Activated naive CD4-positive, alpha-beta T cell treated with anti-CD3 and anti-CD28 coated beads for 36 hours (primary cell): ENCODE data around the gene ROS1. TPM values are rescaled to one million over a fixed set of nuclear protein-coding genes. Genes with fewer than 3 reads are reported as not detected.
A peak's percentile ranks its signal among the peaks of the same experiment; 100 is the strongest.
"Not testable (repeated sequence)": the region's sequence is repeated elsewhere in the genome, so short reads cannot be mapped to it uniquely, and the experiment has no call there.

Experiments
- CTCF ChIA-PET: fragments of 350-600 bp; sonication (Branson Sonifier 250); formaldehyde crosslinking; loops from one replicate; lab custom pipeline; 2021; ENCODE audit warnings: antibody characterized with exemption; lab: Charles Lee
- DNase-seq: peaks from one replicate; pipeline ENCODE4 v3.0.0-alpha.2; 2020
- H3K27ac Mint-ChIP-seq: one replicate; pipeline ENCODE4 v1.8.0; 2021; ENCODE audit warnings: mild to moderate bottlenecking, mixed read lengths
- H3K27me3 Mint-ChIP-seq: one replicate; pipeline ENCODE4 v1.8.0; 2021; ENCODE audit warnings: low read depth, mixed read lengths
- H3K36me3 Mint-ChIP-seq: one replicate; pipeline ENCODE4 v1.8.0; 2021; ENCODE audit warnings: low read depth, mixed read lengths
- H3K4me1 Mint-ChIP-seq: one replicate; pipeline ENCODE4 v1.8.0; 2021; ENCODE audit warnings: low read depth, mixed read lengths
- H3K4me3 Mint-ChIP-seq: one replicate; pipeline ENCODE4 v1.8.0; 2021; ENCODE audit warnings: mild to moderate bottlenecking, moderate library complexity, mixed read lengths
- H3K9me3 Mint-ChIP-seq: one replicate; pipeline ENCODE4 v1.8.0; 2021; ENCODE audit warnings: mixed read lengths
- intact Hi-C: fragments of 100-400 bp; cut with micrococcal nuclease; formaldehyde crosslinking; loops from one replicate; pipeline ENCODE4 v1.15.1; 2023
- total RNA-seq, 2 experiments: library from RNA; stranded (reverse); gene quantifications; one replicate each; pipeline ENCODE4 v1.2.3, GENCODE V29; 2021

Gene ROS1
- total RNA-seq, 2 experiments from 2014 or later = not detected

DNA sequence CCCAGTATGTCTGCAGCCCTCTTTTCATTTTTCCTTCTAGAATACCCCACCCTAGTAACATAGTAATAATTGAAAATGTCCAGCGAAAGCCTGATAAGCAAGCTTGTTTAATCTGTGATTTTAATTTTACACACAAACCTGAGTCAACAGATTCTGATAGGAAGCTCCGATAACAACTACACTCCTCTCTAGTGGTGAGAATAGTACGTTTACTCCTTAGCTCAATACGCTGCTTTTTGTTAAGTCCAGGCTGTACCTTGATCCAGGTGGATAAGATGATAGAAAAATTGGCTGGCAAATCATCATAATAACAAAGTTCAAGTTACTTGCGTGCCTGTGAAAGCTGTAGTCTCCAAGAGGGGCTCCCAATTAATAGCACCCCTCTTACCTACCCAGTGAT, 31.3 kb upstream of the ROS1 start:
- H3K9me3 Mint-ChIP-seq = no peaks in the 10 kb centered on the region
- no peaks in the 10 kb centered on the region for H3K4me1 Mint-ChIP-seq
- peaks cover 4% of the 10 kb centered on the region for H3K27me3 Mint-ChIP-seq
- CTCF ChIA-PET = interaction anchor here (0.7 to 1.9 kb wide), 7 partner anchors 7 to 147 kb away, joined by 3 to 7 read pairs (median 4); no protein-coding TSS in a partner anchor
- no peak overlapping the region for H3K4me3 Mint-ChIP-seq
- no peak overlapping the region for H3K27ac Mint-ChIP-seq
- no peaks in the 10 kb centered on the region for H3K36me3 Mint-ChIP-seq
- DNase-seq = no peak
- intact Hi-C loops = no loop called here

- H3K27me3 Mint-ChIP-seq = peaks cover 4% of the 10 kb centered on the region
- H3K9me3 Mint-ChIP-seq = no peaks in the 10 kb centered on the region
- intact Hi-C loops = no loop called here
- no peak overlapping the region for H3K27ac Mint-ChIP-seq
- no peaks in the 10 kb centered on the region for H3K36me3 Mint-ChIP-seq
- H3K4me3 Mint-ChIP-seq = no peak overlapping the region
- DNase-seq = no peak
- CTCF ChIA-PET = interaction anchor here (1.0 to 1.9 kb wide), 4 partner anchors 25 to 148 kb away, joined by 3 to 7 read pairs (median 4); no protein-coding TSS in a partner anchor
- no peaks in the 10 kb centered on the region for H3K4me1 Mint-ChIP-seq
These were observed 30.5 kb upstream of the ROS1 start for GRCh38 chr6:117456250-117456649.

GRCh38 chr6:117451671-117452070, 25.9 kb upstream of the ROS1 start:
- CTCF ChIA-PET = interaction anchor here (0.6 to 5.1 kb wide), 8 partner anchors 9 to 154 kb away, joined by 3 to 83 read pairs (median 4); no protein-coding TSS in a partner anchor

GRCh38 chr6:117449549-117450439, 24.1 kb upstream of the ROS1 start:
- Mint-ChIP-seq H3K9me3 (no peaks in the 10 kb centered on the region), H3K4me3 (no peak overlapping the region), H3K4me1 (no peaks in the 10 kb centered on the region), H3K27ac (no peak overlapping the region), H3K27me3 (peaks cover 13% of the 10 kb centered on the region), H3K36me3 (no peaks in the 10 kb centered on the region)
- intact Hi-C loops = loop anchor here (1.0 to 2.0 kb wide), 3 partner anchors 103 to 156 kb away; no protein-coding TSS in a partner anchor
- peak; percentile 80 for DNase-seq
- CTCF ChIA-PET = interaction anchor here (0.6 to 5.1 kb wide), 30 partner anchors 8 to 774 kb away, joined by 3 to 83 read pairs (median 5); partner anchors contain the start of genes DCBLD1, GOPC and ROS1

More at GRCh38 chr6:117451671-117452070, 25.9 kb upstream of the ROS1 start:
- Mint-ChIP-seq H3K27ac (no peak overlapping the region), H3K4me1 (no peaks in the 10 kb centered on the region), H3K27me3 (peaks cover 6% of the 10 kb centered on the region), H3K4me3 (no peak overlapping the region), H3K9me3 (no peaks in the 10 kb centered on the region), H3K36me3 (no peaks in the 10 kb centered on the region)
- DNase-seq = no peak
- intact Hi-C loops = no loop called here

DNA sequence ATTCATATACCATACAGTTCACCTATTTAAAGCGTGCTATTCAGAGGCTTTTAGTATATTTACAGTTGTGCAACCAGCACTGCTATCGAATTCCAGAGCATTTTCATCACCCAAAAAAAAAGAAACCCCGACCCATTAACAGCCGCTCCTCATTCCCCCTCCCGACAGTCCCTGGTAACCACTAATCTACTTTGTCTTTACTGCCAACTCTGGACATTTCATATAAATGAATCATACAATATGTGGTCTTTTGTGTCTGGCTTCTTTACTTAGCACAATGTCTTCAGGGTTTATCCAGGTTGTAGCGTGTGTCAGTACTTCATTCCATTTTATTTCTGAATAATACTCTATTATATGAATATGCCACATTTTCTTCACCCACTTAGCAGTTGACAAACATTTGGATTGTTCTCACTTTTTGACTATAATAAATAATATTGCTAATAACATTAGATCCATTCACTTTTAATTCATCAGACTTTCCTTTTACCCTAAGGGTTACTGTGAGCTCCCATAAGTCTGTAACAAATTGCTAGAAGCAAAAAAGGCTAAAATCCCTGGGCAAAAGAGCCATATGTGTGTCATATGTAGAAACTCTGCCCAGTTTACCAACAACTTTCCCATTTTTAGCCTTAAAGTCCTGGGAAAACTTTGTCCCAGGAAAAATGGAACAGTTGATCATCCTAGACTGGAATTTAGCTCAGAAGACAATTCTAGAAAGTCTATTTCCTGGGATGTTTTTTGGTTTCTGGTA, 23.2 kb upstream of the ROS1 start:
- H3K27ac Mint-ChIP-seq = no peak overlapping the region
- H3K4me3 Mint-ChIP-seq = no peak overlapping the region
- H3K9me3 Mint-ChIP-seq = no peaks in the 10 kb centered on the region
- no peaks in the 10 kb centered on the region for H3K36me3 Mint-ChIP-seq
- peaks cover 13% of the 10 kb centered on the region for H3K27me3 Mint-ChIP-seq
- CTCF ChIA-PET = interaction anchor here (1.2 to 5.1 kb wide), 11 partner anchors 9 to 157 kb away, joined by 3 to 83 read pairs (median 7); partner anchors contain the start of gene DCBLD1
- intact Hi-C loops = loop anchor here (2.0 kb wide), 1 partner anchor 102 kb away; no protein-coding TSS in a partner anchor
- no peak for DNase-seq
- no peaks in the 10 kb centered on the region for H3K4me1 Mint-ChIP-seq

GRCh38 chr6:117448011-117448410, 22.3 kb upstream of the ROS1 start:
- Mint-ChIP-seq H3K4me3 (no peak overlapping the region), H3K27ac (no peak overlapping the region), H3K27me3 (peaks cover 14% of the 10 kb centered on the region), H3K4me1 (no peaks in the 10 kb centered on the region), H3K36me3 (no peaks in the 10 kb centered on the region), H3K9me3 (no peaks in the 10 kb centered on the region)
- intact Hi-C loops = loop anchor here (2.0 kb wide), 1 partner anchor 101 kb away; no protein-coding TSS in a partner anchor
- CTCF ChIA-PET = interaction anchor here (0.9 to 1.4 kb wide), 3 partner anchors 22 to 106 kb away, joined by 3 read pairs; partner anchors contain the start of gene ROS1
- no peak for DNase-seq

- DNase-seq = no peak
- CTCF ChIA-PET = interaction anchor here (0.7 to 1.4 kb wide), 3 partner anchors 21 to 1496 kb away, joined by 3 to 4 read pairs (median 3); partner anchors contain the start of gene ROS1
- intact Hi-C loops = no loop called here
- H3K9me3 Mint-ChIP-seq = no peaks in the 10 kb centered on the region
- H3K36me3 Mint-ChIP-seq = no peaks in the 10 kb centered on the region
- no peak overlapping the region for H3K27ac Mint-ChIP-seq
- H3K4me3 Mint-ChIP-seq = no peak overlapping the region
- H3K27me3 Mint-ChIP-seq = peaks cover 23% of the 10 kb centered on the region
- H3K4me1 Mint-ChIP-seq = no peaks in the 10 kb centered on the region
These were observed 21.1 kb upstream of the ROS1 start for GRCh38 chr6:117446861-117447260.

DNA sequence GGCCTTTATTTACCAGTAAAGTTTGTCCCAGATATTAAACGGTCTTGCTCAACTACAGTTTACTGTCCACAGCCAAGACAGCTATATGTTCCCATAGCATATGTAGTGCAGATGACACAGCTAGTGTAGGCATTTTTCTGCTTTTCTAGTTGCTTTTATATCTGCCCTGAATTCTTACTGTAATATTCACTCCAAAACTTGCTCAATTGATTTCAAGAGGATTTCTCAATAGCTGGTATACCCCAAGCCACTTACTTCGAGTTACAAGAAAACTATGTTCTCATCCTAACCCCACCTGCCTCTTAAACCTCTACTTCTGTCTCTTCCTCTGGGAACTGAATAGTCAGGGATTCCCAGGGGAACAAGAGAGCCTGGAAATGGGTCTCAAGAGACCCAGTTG, 18.9 kb upstream of the ROS1 start:
- H3K4me3 Mint-ChIP-seq = no peak overlapping the region
- H3K27ac Mint-ChIP-seq = no peak overlapping the region
- DNase-seq = no peak
- no peaks in the 10 kb centered on the region for H3K9me3 Mint-ChIP-seq
- H3K27me3 Mint-ChIP-seq = peaks cover 25% of the 10 kb centered on the region
- CTCF ChIA-PET = interaction anchor here (0.6 to 1.2 kb wide), 5 partner anchors 8 to 160 kb away, joined by 3 to 4 read pairs (median 3); partner anchors contain the start of gene ROS1
- no peaks in the 10 kb centered on the region for H3K36me3 Mint-ChIP-seq
- no peaks in the 10 kb centered on the region for H3K4me1 Mint-ChIP-seq
- intact Hi-C loops = no loop called here

GRCh38 chr6:117442313-117442712, 16.6 kb upstream of the ROS1 start:
- not testable (repeated sequence) for H3K9me3 Mint-ChIP-seq, H3K36me3 Mint-ChIP-seq

DNA sequence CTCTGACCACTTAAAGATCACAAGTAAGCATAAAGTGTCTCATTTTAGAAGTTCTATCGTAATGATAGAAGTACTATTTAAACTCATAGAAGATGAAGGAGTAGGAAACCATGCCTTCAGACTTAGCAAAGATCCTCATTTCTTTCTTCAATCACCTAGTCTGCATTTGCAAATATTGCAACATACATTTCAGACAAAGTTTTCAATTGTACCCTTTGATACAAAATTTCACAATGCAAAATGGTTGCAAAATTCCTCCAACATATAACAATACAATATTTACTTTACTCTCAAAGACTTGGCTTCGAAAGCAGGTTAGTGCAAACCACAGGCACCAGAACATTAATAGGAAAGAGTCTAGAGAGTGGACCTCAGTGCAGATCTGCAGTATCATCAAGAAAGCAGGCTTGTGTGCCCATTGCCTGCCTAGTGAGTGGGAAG, 16.1 kb upstream of the ROS1 start:
- Mint-ChIP-seq H3K9me3 (no peaks in the 10 kb centered on the region), H3K36me3 (no peaks in the 10 kb centered on the region), H3K4me3 (no peak overlapping the region), H3K4me1 (no peaks in the 10 kb centered on the region), H3K27ac (no peak overlapping the region), H3K27me3 (peaks cover 26% of the 10 kb centered on the region)
- intact Hi-C loops = no loop called here
- CTCF ChIA-PET = no interaction called here
- no peak for DNase-seq

More at GRCh38 chr6:117442313-117442712, 16.6 kb upstream of the ROS1 start:
- intact Hi-C loops, H3K4me1 Mint-ChIP-seq, H3K27ac Mint-ChIP-seq, DNase-seq, H3K4me3 Mint-ChIP-seq: not testable (repeated sequence)
- CTCF ChIA-PET = interaction anchor here (0.6 to 1.2 kb wide), 3 partner anchors 15 to 113 kb away, joined by 3 read pairs; no protein-coding TSS in a partner anchor
- H3K27me3 Mint-ChIP-seq = peaks cover 28% of the 10 kb centered on the region

- CTCF ChIA-PET = interaction anchor here (0.6 to 0.8 kb wide), 2 partner anchors 60 to 85 kb away, joined by 3 to 6 read pairs; no protein-coding TSS in a partner anchor
- Mint-ChIP-seq H3K9me3 (no peaks in the 10 kb centered on the region), H3K27ac (no peak overlapping the region), H3K4me1 (no peaks in the 10 kb centered on the region), H3K4me3 (no peak overlapping the region), H3K36me3 (no peaks in the 10 kb centered on the region), H3K27me3 (peaks cover 28% of the 10 kb centered on the region)
- no peak for DNase-seq
- intact Hi-C loops = no loop called here
These were observed 15.2 kb upstream of the ROS1 start for GRCh38 chr6:117440706-117441525.
